ENCODE data around the gene WBP1.

WBP1 gene

DNA sequence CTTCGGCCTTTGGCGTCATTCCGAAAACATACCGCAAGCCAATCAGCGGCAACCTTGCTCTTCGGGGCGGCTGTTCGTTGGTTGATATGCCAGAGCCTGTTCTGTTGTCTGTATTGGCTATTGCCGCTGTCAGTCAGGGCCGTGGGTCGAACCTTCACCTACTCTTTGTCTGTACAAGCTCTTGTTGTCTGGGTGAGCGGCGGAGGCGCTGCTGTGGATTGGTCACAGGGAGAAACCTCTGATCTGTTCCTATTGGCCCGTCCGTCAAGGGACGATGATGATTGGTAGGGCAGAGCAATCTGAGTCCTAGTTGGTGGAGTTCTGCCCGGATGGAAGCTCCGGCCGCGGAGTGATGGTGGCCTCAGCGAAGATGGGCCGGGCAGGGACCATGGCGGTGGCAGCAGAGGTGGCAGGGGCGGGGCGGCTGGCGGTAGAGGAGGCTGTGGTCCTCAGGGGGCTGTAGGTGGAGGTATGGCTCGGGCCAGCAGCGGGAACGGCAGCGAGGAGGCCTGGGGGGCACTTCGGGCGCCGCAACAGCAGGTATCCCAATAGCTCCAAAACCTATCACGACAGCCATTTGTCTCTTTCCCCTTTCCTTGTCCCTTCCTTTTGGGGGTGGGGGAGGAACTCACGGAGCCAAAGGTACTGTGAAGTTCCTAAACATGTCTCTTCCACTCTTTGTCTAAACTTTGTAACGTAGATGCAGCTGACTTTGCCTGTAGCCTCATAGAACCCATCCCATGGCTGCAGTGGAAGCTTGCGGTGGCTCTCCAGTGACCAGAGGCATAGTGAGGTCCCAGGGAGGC, at the start of gene WBP1:
WBP1 (plus strand) TSS at position 307 of the 806 bp plus-strand sequence; CDS start at position 472, 165 bp downstream.
- Histone ChIP-seq H3K36me3 (ENCODE audit: low read length) (no peaks in the 10 kb centered on the region; the same call in 1 of the 2 replicates), H3K27me3 (ENCODE audit: low read length) (no peaks in the 10 kb centered on the region), H3K9me2 (replicated peaks; ENCODE audit: insufficient read depth, low read length) (no peaks in the 10 kb centered on the region), H3K9me3 (ENCODE audit: insufficient read depth, low read length) (no peaks in the 10 kb centered on the region), H3K4me2 (ENCODE audit: low read depth, low read length, poor library complexity, severe bottlenecking) (peak within 1 kb of the TSS; percentile 95), H3K79me2 (ENCODE audit: insufficient read depth, low read length) (0 out of 2 replicates have a peak, but pooled peaks cover 6% of the 10 kb centered on the region), H3F3A (ENCODE audit: insufficient read depth) (peaks cover 19% of the 10 kb centered on the region), H3K9ac (ENCODE audit: low read length) (peak within 1 kb of the TSS; percentile 82), H3K27ac (ENCODE audit: low read depth, low read length) (peak within 1 kb of the TSS; percentile 87), H4K20me1 (ENCODE audit: low read depth, low read length) (no peaks in the 10 kb centered on the region), H3K4me3 (ENCODE audit: insufficient read depth, low read length, poor library complexity, severe bottlenecking) (peak within 1 kb of the TSS; percentile 86), H2AFZ (ENCODE audit: low read depth, low read length, severe bottlenecking) (peak within 1 kb of the TSS; percentile 90)
- TF ChIP-seq, protein P1, sequence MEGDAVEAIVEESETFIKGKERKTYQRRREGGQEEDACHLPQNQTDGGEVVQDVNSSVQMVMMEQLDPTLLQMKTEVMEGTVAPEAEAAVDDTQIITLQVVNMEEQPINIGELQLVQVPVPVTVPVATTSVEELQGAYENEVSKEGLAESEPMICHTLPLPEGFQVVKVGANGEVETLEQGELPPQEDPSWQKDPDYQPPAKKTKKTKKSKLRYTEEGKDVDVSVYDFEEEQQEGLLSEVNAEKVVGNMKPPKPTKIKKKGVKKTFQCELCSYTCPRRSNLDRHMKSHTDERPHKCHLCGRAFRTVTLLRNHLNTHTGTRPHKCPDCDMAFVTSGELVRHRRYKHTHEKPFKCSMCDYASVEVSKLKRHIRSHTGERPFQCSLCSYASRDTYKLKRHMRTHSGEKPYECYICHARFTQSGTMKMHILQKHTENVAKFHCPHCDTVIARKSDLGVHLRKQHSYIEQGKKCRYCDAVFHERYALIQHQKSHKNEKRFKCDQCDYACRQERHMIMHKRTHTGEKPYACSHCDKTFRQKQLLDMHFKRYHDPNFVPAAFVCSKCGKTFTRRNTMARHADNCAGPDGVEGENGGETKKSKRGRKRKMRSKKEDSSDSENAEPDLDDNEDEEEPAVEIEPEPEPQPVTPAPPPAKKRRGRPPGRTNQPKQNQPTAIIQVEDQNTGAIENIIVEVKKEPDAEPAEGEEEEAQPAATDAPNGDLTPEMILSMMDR (IDR thresholded peaks at IDR 0.05; ENCODE audit: insufficient read depth, low read length, poor library complexity, severe bottlenecking): no peak
- TF ChIP-seq EZH2phosphoT487 (conservative IDR thresholded peaks at IDR 0.05; ENCODE audit: low read length): no peak

DNA sequence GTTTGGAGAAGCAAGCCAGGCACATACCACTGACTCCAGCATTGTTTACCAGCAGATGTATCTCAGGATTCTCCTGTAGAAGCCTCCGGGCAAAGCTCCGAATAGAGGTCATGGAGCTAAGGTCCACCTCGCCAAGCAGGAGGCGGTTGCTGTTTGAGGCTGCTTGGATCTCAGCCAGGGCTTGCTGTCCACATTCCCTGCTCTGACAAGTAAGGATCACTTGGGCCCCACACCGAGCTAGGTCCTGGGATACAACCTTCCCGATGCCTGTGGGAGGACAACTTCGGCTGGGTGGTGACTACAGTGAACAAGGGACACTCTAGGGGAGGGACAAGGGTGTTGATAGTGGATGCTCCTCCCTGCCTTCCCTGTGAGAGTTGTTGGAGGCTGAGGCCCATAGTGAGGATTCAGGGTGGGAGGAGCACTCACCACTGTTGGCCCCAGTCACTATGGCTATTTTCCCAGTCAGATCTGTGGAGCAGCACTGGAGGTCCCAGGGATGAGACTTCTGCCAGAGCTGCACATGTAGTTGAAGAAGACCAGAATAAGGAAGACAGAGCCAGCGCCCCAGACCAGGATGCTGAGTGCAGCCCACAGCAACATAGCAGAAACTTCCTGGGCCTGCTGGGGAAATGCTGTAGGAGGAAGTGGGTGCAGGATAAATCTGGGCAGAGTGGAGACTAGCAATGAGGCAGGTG, 45.1 kb upstream of the WBP1 start:
- H3F3A ChIP-seq (ENCODE audit: insufficient read depth): no peaks in the 10 kb centered on the region
- H3K9me2 ChIP-seq (replicated peaks; ENCODE audit: insufficient read depth, low read length): no peaks in the 10 kb centered on the region
- TF ChIP-seq, protein P1 (IDR thresholded peaks at IDR 0.05; ENCODE audit: insufficient read depth, low read length, poor library complexity, severe bottlenecking): no peak
- TF ChIP-seq EZH2phosphoT487 (conservative IDR thresholded peaks at IDR 0.05; ENCODE audit: low read length): no peak
- H3K36me3 ChIP-seq (ENCODE audit: low read length): no peaks in the 10 kb centered on the region
- no peak overlapping the region for H2AFZ ChIP-seq (ENCODE audit: low read depth, low read length, severe bottlenecking)
- H3K79me2 ChIP-seq (ENCODE audit: insufficient read depth, low read length): no peaks in the 10 kb centered on the region
- H3K9me3 ChIP-seq (ENCODE audit: insufficient read depth, low read length): no peaks in the 10 kb centered on the region
- no peaks in the 10 kb centered on the region for H3K27me3 ChIP-seq (ENCODE audit: low read length)
- no peak overlapping the region for H3K4me2 ChIP-seq (ENCODE audit: low read depth, low read length, poor library complexity, severe bottlenecking)
- H4K20me1 ChIP-seq (ENCODE audit: low read depth, low read length): no peaks in the 10 kb centered on the region
- H3K4me3 ChIP-seq (ENCODE audit: insufficient read depth, low read length, poor library complexity, severe bottlenecking): no peak overlapping the region
- no peak overlapping the region for H3K9ac ChIP-seq (ENCODE audit: low read length)
- no peak overlapping the region for H3K27ac ChIP-seq (ENCODE audit: low read depth, low read length)

DNA sequence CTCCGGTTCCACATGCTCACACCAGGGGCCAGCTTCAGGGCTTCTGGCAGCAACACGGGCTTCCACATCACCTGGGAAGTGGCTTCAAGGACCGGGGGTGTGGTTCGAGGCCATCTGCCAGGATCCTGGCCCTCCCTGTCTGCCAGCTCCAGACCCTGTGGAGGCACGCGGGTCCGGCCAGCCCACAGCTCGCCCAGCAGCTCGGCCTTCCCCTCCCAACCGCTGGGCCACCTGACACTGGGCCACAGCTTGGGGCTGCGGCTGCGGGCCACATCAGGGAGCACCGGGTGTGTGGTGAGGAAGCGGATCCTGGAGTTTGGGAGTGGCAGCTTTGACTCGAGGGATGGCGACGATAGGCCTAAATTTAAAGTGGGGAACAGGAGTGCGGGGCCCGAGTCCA, 43.8 kb upstream of the WBP1 start:
- Histone ChIP-seq H3K4me3 (ENCODE audit: insufficient read depth, low read length, poor library complexity, severe bottlenecking) (no peak overlapping the region), H3K9me2 (replicated peaks; ENCODE audit: insufficient read depth, low read length) (no peaks in the 10 kb centered on the region), H3K27ac (ENCODE audit: low read depth, low read length) (no peak overlapping the region), H3K79me2 (ENCODE audit: insufficient read depth, low read length) (no peaks in the 10 kb centered on the region), H3K27me3 (ENCODE audit: low read length) (no peaks in the 10 kb centered on the region), H3K9ac (ENCODE audit: low read length) (no peak overlapping the region), H3K4me2 (ENCODE audit: low read depth, low read length, poor library complexity, severe bottlenecking) (no peak overlapping the region), H2AFZ (ENCODE audit: low read depth, low read length, severe bottlenecking) (no peak overlapping the region), H3F3A (ENCODE audit: insufficient read depth) (no peaks in the 10 kb centered on the region; the same call in 1 of the 2 replicates), H3K9me3 (ENCODE audit: insufficient read depth, low read length) (no peaks in the 10 kb centered on the region), H3K36me3 (ENCODE audit: low read length) (no peaks in the 10 kb centered on the region), H4K20me1 (ENCODE audit: low read depth, low read length) (no peaks in the 10 kb centered on the region)
- TF ChIP-seq, protein P1 (IDR thresholded peaks at IDR 0.05; ENCODE audit: insufficient read depth, low read length, poor library complexity, severe bottlenecking): no peak
- no peak for TF ChIP-seq EZH2phosphoT487 (conservative IDR thresholded peaks at IDR 0.05; ENCODE audit: low read length)

Measured in SU-DHL-6 (cell line).